NCI-H2196 treated with DMSO at 0.1 percent for 48 hours (cell line): ENCODE measurements around the gene PARD3.
"Not testable (repeated sequence)": the region's sequence is repeated elsewhere in the genome, so short reads cannot be mapped to it uniquely, and the experiment has no call there.

Experiments
- DNase-seq: peaks from one replicate; lab custom pipeline; 2025; ENCODE audit not compliant: unreplicated experiment; lab: John Stamatoyannopoulos, UW

The PARD3 gene

GRCh38 chr10:34360984-34361383 is 454.1 kb downstream of the PARD3 start:
- no peak for DNase-seq

DNA sequence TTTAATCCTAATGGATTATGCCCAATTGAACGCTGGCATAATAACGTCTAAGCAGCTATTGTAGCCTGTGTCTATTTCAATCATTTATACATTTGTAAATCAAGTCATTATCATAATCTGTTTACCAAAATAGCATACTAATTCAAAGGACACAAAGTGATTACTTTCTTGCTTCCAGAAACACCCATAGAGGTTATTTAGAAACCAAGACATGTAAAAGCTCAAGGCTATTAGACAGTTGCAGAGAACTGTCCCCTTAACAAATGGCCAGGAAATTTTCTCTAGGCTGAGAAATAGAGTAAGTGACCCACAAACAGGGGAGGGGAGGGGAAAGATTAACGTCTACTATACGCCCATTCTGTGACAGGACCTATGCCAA is 455.7 kb downstream of the PARD3 start:
- no peak for DNase-seq

- DNase-seq: no peak
Measured at GRCh38 chr10:34358729-34359434, 456.2 kb downstream of the PARD3 start.

GRCh38 chr10:34356463-34356862 is 458.6 kb downstream of the PARD3 start:
- no peak for DNase-seq

DNA sequence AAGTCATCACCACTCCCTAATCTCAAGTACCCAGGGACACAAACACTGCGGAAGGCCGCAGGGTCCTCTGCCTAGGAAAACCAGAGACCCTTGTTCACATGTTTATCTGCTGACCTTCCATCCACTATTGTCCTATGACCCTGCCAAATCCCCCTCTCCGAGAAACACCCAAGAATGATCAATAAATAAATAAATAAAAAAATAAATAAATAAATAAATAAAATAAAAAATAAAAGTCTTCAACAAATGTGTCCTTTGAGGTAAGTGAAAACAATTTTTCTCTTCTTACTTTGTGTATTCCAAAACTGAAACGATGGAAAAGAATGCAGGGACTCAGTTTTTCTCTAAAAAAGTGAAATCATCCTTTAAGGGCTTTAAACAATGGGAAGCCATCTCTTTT is 461.6 kb downstream of the PARD3 start:
- not testable (repeated sequence) for DNase-seq

- DNase-seq: not testable (repeated sequence)
Measured at GRCh38 chr10:34352599-34353204, 462.4 kb downstream of the PARD3 start.

DNA sequence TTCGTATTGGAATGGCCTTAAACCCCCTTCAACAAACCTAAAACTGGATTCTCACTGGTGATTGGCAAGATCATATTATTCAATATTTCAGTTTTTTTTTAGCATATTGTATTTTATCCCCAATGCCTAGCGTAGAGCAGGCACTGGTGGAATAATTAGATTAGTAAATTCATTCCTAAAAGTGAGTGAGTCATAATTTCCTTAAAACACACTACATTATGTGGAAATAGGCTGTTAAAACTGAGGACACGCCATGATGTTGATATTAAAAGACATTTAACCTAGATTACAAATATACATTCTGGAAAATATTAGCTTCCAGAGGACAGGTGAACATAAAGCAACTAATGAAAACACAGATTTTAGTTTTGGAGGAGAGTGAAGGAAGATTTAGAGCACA is 463.9 kb downstream of the PARD3 start:
- no peak for DNase-seq

- DNase-seq: no peak
Measured at GRCh38 chr10:34348917-34349485, 466.1 kb downstream of the PARD3 start.

DNA sequence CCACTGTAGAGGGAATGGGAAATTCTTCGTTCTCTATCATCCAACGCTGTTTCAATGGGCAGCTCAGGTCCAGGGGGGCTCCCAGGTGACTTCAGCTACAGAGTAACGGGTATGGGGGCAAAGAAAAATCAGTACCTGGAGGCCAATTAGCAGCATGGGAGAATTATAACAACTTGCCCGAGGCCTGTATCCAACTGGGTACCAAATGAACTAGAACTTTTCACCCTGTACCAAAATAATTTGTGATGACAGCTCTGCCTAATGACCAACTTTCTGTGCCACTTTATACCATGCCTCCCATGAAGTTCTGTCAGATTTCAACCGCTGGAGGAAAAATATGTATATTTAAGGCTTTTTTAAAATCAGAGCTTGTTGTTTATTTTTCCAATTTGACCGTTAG is 467.1 kb downstream of the PARD3 start:
- no peak for DNase-seq

GRCh38 chr10:34347131-34347530 is 468.0 kb downstream of the PARD3 start:
- DNase-seq: no peak

DNA sequence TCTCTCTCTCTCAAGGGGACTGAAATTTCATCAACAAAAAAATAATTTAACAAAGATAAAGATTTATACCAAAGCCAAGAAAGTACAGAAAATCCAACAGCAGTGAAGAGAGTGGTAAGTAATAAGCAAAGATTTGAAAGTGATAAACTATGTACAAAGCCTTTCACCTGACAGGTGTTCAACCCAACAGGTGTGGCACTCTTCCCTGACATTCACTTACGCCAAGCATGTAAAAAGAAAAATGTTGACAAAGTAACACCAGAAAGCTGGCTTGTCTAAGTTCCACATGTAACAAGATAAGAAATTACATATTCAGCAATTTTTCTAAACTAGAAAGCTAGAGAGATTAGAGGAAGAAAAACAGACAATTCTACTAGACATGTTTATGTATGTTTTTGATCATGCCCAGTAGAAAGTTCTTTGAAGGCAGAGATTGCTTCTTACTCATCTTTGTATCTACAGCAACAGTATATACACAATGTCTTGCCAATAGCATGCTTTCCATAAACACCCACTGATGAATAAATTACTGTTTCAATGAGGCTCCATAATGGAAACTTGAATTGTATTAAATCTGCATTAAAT is 468.5 kb downstream of the PARD3 start:
- DNase-seq: no peak

DNA sequence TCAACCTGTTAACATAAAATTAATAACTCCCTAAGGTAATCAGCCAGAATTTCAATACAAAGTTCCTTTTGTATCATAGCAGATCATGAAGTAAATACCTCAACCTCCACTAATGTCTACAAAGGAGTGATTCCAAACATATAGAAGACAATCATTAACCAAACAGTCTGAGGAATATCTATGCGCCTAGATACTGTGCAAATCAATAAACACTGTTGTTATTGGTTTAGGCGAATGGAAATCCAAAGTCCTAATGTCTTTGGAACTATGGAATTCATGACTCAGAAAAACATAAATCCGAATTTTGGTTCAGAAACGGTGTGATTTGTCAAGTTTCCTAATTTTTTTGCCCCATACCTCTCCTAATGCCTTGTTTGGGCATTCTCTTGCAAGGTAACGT is 469.7 kb downstream of the PARD3 start:
- DNase-seq: no peak

DNA sequence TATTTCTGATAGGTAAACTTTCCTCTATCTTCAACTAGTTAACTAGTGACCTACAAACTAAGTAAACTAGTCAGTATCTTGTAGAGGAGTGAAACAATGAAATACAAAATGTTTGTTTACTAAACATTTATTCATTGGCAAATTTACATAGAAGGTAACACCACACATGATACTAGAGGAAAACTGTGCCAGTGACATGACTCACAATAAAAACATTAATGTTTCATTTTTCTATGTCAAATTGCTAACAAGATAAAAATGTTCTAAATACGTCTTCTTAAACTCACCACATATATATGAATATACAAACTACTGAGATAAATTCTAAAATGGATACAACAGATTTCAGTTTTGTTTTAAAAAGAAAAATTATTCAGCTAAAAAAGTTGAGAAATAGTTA is 471.3 kb downstream of the PARD3 start:
- no peak for DNase-seq

DNA sequence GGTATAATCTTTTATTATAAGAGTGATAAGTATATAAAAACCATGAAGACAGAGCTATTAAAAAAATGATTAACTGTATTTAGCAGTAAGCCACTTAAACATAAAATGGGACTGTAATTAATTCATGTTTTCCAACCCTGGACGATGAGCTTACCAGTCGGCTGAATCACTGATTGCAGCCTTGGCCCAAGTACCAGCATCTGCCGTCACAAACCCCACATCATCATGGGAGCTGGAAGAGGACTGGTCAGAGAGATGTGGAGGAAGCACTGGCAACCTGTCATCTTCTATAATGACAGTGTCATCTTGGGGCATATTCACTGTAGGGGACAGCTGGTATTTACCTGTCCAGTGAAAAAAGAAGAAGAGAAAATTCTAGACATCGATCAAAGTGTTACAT is 473.6 kb downstream of the PARD3 start:
- no peak for DNase-seq

GRCh38 chr10:34340934-34341333 is 474.2 kb downstream of the PARD3 start:
- DNase-seq: no peak

GRCh38 chr10:34339816-34340553 is 475.1 kb downstream of the PARD3 start:
- no peak for DNase-seq

DNA sequence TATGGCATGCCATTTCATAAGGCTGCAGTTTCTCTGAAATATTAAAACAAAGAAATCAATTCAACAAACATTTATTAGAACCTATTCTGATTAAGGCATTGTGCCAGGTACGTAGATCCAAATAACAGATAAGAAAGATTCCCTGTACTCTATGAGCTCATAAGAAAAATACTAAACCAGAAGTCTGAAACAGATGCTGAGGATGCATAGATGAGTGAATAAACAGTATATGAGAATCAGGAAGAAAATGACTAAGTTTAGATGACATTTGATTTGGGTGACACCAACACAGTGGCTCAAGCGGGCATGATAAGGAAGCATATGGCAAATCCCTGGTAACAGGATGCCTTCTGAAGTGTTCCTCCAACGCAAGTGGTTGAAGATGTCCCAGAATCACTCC is 477.2 kb downstream of the PARD3 start:
- no peak for DNase-seq

DNA sequence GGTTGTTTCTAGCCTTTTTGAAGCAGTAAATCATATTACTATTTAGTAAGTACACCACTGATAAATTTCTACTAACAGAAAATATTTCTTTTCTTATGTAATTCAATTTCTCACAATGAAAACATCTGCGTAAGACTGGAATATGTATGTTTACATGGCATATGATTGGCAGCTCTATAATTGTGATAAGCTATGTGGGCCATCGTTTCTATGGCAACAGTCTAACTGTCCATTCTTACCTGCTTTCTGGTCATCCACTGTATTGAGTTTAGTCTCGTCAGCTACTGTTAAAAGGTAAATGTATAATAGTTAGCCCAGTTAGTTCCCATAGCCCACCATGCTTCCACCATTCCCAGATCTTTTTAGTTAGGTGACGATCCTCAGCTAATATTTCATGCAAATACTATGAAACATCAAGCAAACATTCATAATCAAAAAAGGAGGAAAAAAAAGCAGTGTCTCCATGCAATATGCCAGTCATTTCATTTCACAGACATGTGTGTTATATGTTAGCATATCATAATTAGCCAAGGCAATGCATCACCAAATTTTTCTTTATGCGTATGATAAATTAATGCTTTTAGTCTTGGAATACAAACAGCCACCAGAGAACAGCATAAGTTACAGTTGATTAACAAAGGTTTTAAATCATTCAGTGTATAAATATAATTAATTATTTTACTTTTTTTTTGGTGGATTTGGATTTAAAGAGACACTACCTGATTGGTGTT is 479.0 kb downstream of the PARD3 start:
- no peak for DNase-seq

- DNase-seq: no peak
Measured at GRCh38 chr10:34334908-34335307, 480.2 kb downstream of the PARD3 start.

DNA sequence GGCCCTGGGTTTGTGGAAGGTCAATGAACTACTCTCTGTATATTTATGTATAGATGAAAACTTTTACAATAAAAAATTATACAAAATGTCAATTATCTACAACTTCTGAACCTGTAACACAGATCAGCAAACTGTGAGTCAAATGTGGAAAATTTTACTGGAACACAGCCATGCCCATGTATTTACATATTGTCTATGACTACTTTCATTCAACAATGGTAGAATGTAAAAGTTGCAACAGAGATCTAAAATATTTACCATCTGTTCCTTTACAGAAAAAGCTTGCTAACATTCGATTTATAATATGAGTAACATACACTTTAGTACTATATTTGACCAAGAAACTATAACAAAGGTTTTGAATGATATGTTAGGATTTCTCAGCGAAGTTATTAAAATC is 481.6 kb downstream of the PARD3 start:
- DNase-seq: no peak

GRCh38 chr10:34327184-34327583 is 487.9 kb downstream of the PARD3 start:
- DNase-seq: no peak
